ENCODE data around the gene EXTL2.

EXTL2 gene

DNA sequence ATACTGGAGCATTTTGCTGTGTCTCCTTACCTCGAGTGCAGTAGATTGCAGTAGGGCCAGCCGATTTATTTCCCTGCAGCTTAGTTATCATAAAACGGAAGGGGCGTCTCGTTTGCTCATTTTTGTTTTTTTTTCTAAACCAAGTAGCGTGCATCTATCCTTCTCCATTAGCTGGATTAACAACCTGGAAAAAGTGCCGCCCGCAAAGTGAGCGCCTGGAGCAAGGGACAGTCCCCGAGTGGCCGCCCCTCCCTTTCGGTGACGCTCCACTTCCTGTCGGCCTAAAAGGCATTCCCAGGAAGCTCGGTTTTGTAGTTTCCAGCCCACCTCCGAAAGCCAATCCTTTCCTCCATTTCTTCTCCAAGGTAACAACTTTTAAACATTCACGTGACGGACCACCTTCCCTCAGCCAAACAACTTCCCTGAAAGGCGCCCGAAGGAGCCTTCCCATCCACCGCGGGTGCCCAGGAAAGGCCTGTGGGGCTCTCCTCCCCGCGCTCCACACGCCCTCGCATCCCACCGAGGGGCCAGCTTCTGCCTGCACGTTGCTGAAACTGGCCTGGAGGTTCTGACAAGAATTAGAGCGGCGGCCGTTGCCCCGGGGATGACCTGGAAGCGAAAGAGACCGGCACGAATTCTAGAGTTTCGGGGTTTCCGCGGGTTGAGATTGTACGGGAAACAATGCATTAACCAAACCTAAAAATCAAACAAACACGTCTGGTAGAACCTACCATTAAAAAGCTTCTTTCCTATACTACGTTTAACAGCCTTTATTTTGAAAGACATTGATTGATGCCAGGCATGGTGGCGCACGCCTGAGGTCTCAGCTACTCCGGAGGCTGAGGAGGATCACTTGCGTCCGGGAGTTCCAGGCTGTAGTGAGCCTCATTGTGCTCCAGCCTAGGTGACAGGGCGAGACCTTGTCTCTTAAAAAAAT is at the start of gene EXTL2 (continued):
- TF ChIP-seq, protein P1, sequence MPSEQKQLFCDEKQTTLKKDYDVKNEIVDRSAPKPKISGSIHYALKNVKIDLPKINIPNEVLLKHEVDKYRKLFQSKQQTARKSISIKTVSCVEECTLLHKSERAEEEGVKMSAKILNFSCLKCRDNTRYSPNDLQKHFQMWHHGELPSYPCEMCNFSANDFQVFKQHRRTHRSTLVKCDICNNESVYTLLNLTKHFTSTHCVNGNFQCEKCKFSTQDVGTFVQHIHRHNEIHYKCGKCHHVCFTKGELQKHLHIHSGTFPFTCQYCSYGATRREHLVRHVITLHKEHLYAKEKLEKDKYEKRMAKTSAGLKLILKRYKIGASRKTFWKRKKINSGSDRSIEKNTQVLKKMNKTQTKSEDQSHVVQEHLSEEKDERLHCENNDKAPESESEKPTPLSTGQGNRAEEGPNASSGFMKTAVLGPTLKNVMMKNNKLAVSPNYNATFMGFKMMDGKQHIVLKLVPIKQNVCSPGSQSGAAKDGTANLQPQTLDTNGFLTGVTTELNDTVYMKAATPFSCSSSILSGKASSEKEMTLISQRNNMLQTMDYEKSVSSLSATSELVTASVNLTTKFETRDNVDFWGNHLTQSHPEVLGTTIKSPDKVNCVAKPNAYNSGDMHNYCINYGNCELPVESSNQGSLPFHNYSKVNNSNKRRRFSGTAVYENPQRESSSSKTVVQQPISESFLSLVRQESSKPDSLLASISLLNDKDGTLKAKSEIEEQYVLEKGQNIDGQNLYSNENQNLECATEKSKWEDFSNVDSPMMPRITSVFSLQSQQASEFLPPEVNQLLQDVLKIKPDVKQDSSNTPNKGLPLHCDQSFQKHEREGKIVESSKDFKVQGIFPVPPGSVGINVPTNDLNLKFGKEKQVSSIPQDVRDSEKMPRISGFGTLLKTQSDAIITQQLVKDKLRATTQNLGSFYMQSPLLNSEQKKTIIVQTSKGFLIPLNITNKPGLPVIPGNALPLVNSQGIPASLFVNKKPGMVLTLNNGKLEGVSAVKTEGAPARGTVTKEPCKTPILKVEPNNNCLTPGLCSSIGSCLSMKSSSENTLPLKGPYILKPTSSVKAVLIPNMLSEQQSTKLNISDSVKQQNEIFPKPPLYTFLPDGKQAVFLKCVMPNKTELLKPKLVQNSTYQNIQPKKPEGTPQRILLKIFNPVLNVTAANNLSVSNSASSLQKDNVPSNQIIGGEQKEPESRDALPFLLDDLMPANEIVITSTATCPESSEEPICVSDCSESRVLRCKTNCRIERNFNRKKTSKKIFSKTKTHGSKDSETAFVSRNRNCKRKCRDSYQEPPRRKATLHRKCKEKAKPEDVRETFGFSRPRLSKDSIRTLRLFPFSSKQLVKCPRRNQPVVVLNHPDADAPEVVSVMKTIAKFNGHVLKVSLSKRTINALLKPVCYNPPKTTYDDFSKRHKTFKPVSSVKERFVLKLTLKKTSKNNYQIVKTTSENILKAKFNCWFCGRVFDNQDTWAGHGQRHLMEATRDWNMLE (tag by site-specific recombination; conservative IDR thresholded peaks at IDR 0.05; ENCODE audit: low read depth) = peak; percentile 49
- no peak for TF ChIP-seq ZNF830 (tag by site-specific recombination; IDR thresholded peaks at IDR 0.05; ENCODE audit: low read depth)
- TF ChIP-seq, protein P2, sequence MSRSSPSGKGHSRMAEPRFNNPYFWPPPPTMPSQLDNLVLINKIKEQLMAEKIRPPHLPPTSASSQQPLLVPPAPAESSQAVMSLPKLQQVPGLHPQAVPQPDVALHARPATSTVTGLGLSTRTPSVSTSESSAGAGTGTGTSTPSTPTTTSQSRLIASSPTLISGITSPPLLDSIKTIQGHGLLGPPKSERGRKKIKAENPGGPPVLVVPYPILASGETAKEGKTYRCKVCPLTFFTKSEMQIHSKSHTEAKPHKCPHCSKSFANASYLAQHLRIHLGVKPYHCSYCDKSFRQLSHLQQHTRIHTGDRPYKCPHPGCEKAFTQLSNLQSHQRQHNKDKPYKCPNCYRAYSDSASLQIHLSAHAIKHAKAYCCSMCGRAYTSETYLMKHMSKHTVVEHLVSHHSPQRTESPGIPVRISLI (tag by site-specific recombination; IDR thresholded peaks at IDR 0.05) = peak; percentile 96
- no peak for TF ChIP-seq ZNF549 (tag by site-specific recombination; IDR thresholded peaks at IDR 0.05)
- no peak for TF ChIP-seq RBAK (tag by site-specific recombination; IDR thresholded peaks at IDR 0.05)
- TF ChIP-seq KLF10 (tag by site-specific recombination; IDR thresholded peaks at IDR 0.05) = peak; percentile 82
- TF ChIP-seq ZNF169 (tag by site-specific recombination; IDR thresholded peaks at IDR 0.05) = no peak
- no peak for TF ChIP-seq ZNF521 (tag by site-specific recombination; IDR thresholded peaks at IDR 0.05)
- peak; percentile 42; the same call in 1 of the 2 replicates for TF ChIP-seq TRIM28 (IDR thresholded peaks at IDR 0.05; ENCODE audit: borderline replicate concordance, low read length)
- TF ChIP-seq MEIS1 (CRISPR knock-in tag; IDR thresholded peaks at IDR 0.05; ENCODE audit: borderline replicate concordance) = no peak
- TF ChIP-seq, protein P3, sequence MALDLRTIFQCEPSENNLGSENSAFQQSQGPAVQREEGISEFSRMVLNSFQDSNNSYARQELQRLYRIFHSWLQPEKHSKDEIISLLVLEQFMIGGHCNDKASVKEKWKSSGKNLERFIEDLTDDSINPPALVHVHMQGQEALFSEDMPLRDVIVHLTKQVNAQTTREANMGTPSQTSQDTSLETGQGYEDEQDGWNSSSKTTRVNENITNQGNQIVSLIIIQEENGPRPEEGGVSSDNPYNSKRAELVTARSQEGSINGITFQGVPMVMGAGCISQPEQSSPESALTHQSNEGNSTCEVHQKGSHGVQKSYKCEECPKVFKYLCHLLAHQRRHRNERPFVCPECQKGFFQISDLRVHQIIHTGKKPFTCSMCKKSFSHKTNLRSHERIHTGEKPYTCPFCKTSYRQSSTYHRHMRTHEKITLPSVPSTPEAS (tag by site-specific recombination; IDR thresholded peaks at IDR 0.05) = no peak
- TF ChIP-seq ZNF341 (tag by site-specific recombination; IDR thresholded peaks at IDR 0.05; ENCODE audit: low read depth) = peak; percentile 57
- no peak for TF ChIP-seq ZNF292 (tag by site-specific recombination; IDR thresholded peaks at IDR 0.05; ENCODE audit: borderline replicate concordance, low read depth)
- peak; percentile 71; the same call in 1 of the 2 replicates for TF ChIP-seq KLF8 (tag by site-specific recombination; IDR thresholded peaks at IDR 0.05)
- TF ChIP-seq ZNF544 (tag by site-specific recombination; IDR thresholded peaks at IDR 0.05) = no peak
- TF ChIP-seq ZNF629 (tag by site-specific recombination; IDR thresholded peaks at IDR 0.05) = peak; percentile 61
- TF ChIP-seq, protein P4, sequence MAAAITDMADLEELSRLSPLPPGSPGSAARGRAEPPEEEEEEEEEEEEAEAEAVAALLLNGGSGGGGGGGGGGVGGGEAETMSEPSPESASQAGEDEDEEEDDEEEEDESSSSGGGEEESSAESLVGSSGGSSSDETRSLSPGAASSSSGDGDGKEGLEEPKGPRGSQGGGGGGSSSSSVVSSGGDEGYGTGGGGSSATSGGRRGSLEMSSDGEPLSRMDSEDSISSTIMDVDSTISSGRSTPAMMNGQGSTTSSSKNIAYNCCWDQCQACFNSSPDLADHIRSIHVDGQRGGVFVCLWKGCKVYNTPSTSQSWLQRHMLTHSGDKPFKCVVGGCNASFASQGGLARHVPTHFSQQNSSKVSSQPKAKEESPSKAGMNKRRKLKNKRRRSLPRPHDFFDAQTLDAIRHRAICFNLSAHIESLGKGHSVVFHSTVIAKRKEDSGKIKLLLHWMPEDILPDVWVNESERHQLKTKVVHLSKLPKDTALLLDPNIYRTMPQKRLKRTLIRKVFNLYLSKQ (tag by site-specific recombination; IDR thresholded peaks at IDR 0.05; ENCODE audit: borderline replicate concordance) = no peak
- no peak for TF ChIP-seq ZNF600 (tag by site-specific recombination; IDR thresholded peaks at IDR 0.05)
- no peak for TF ChIP-seq ZNF596 (tag by site-specific recombination; IDR thresholded peaks at IDR 0.05)
- TF ChIP-seq, protein P5, sequence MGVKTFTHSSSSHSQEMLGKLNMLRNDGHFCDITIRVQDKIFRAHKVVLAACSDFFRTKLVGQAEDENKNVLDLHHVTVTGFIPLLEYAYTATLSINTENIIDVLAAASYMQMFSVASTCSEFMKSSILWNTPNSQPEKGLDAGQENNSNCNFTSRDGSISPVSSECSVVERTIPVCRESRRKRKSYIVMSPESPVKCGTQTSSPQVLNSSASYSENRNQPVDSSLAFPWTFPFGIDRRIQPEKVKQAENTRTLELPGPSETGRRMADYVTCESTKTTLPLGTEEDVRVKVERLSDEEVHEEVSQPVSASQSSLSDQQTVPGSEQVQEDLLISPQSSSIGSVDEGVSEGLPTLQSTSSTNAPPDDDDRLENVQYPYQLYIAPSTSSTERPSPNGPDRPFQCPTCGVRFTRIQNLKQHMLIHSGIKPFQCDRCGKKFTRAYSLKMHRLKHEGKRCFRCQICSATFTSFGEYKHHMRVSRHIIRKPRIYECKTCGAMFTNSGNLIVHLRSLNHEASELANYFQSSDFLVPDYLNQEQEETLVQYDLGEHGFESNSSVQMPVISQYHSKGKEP (tag by site-specific recombination; IDR thresholded peaks at IDR 0.05) = peak; percentile 92
- TF ChIP-seq ZNF146 (tag by site-specific recombination; IDR thresholded peaks at IDR 0.05) = no peak
- no peak; the same call in 1 of the 2 replicates for TF ChIP-seq ZNF561 (tag by site-specific recombination; IDR thresholded peaks at IDR 0.05; ENCODE audit: borderline replicate concordance)
- no peak for TF ChIP-seq ZNF48 (tag by site-specific recombination; IDR thresholded peaks at IDR 0.05)
- TF ChIP-seq, protein P6, sequence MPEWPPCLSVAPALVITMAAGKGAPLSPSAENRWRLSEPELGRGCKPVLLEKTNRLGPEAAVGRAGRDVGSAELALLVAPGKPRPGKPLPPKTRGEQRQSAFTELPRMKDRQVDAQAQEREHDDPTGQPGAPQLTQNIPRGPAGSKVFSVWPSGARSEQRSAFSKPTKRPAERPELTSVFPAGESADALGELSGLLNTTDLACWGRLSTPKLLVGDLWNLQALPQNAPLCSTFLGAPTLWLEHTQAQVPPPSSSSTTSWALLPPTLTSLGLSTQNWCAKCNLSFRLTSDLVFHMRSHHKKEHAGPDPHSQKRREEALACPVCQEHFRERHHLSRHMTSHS (tag by site-specific recombination; IDR thresholded peaks at IDR 0.05) = no peak
- TF ChIP-seq ZNF155 (tag by site-specific recombination; IDR thresholded peaks at IDR 0.05) = no peak
- TF ChIP-seq, protein P7, sequence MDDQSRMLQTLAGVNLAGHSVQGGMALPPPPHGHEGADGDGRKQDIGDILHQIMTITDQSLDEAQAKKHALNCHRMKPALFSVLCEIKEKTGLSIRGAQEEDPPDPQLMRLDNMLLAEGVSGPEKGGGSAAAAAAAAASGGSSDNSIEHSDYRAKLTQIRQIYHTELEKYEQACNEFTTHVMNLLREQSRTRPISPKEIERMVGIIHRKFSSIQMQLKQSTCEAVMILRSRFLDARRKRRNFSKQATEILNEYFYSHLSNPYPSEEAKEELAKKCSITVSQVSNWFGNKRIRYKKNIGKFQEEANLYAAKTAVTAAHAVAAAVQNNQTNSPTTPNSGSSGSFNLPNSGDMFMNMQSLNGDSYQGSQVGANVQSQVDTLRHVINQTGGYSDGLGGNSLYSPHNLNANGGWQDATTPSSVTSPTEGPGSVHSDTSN (CRISPR knock-in tag; IDR thresholded peaks at IDR 0.05) = 0 out of 2 replicates have a peak, but pooled peaks have one; percentile 24
